22Rv1 (cell line): ENCODE data around the gene FOXP1.

Experiments used
- H3K27ac ChIP-seq: fragments of 450-650 bp; 2 replicates; pipeline ENCODE4 v1.5.1; 2017
- CTCF ChIP-seq: fragments of 450-650 bp; IDR thresholded peaks from 2 replicates; pipeline ENCODE4 v1.5.1; 2017; ENCODE audit warnings: mild to moderate bottlenecking
- ZFX ChIP-seq: fragments of 450-650 bp; IDR thresholded peaks from 2 replicates; pipeline ENCODE4 v1.6.1; 2017; ENCODE audit warnings: antibody characterized with exemption, borderline replicate concordance

Gene FOXP1

GRCh38 chr3:70963431-70964275 is 619.9 kb downstream of the FOXP1 start:
- no peak overlapping the region for H3K27ac ChIP-seq
- TF ChIP-seq CTCF (no peak), ZFX (no peak)

- H3K27ac ChIP-seq: no peak overlapping the region
- TF ChIP-seq CTCF (no peak), ZFX (no peak)
These were observed 623.8 kb downstream of the FOXP1 start for GRCh38 chr3:70959506-70960291.

- TF ChIP-seq ZFX (no peak), CTCF (no peak)
- no peak overlapping the region for H3K27ac ChIP-seq
These were observed 631.3 kb downstream of the FOXP1 start for GRCh38 chr3:70952033-70952747.

GRCh38 chr3:70951316-70951715 is 632.2 kb downstream of the FOXP1 start:
- TF ChIP-seq CTCF (no peak), ZFX (no peak)
- H3K27ac ChIP-seq: no peak overlapping the region

DNA sequence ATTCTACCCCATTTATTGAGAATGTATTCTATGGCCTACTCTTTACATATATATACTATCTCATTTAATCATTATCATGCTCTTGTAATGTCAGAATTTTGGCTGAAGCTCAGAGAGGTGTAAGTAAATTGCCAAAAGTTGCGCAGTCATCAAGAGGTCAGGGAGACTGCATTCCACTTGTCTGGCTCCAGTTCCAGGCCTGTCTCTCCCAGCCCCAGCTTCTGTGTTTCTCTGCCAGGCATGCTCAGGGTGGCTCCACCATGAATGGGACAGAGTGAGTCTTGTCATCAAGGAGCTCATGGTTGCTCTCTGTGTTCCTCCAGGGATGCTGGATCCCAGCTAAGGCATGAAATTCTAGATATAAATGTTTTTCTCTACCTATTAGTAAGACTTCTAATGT is 635.9 kb downstream of the FOXP1 start:
- no peak overlapping the region for H3K27ac ChIP-seq
- TF ChIP-seq ZFX: no peak
- TF ChIP-seq CTCF: no peak

DNA sequence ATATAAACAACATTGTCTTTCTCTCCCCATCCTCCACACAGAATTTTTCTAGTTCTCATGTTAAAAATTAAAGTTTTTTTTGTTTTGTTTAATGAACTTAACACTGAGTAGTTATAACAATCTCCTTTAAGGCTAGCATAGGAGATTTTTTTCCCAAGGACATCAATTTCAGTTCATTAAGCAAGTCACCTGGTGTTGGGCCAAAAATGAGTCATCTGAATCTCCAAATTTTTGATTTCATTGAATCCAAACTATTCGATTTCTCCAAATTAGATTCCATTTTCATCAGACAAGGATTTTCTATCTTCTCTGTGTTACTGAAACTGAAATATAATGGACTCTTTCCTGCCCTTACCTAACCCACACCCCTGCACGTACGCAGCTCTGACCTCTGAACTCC is 639.6 kb downstream of the FOXP1 start:
- H3K27ac ChIP-seq: no peak overlapping the region
- TF ChIP-seq CTCF: no peak
- TF ChIP-seq ZFX: no peak
